Endodermal cell (in vitro differentiated cells): ENCODE measurements around the gene IL18RAP. TPM values are rescaled to one million over a fixed set of nuclear protein-coding genes. Genes with fewer than 3 reads are reported as not detected.

Source experiments
- DNase-seq: peaks from one replicate; pipeline ENCODE4 v3.0.0-alpha.2; 2017
- H3K27ac ChIP-seq: 2 replicates; pipeline ENCODE4 v1.5.1; 2013; ENCODE audit warnings: mild to moderate bottlenecking, low read depth, low read length, moderate library complexity
- H3K27me3 ChIP-seq: 2 replicates; pipeline ENCODE4 v1.6.1; 2013; ENCODE audit warnings: mild to moderate bottlenecking, low read length, moderate library complexity; ENCODE audit not compliant: insufficient read depth, control insufficient read depth, poor library complexity, severe bottlenecking
- H3K36me3 ChIP-seq: 2 replicates; pipeline ENCODE4 v1.7.0; 2013; ENCODE audit warnings: mild to moderate bottlenecking, low read length, moderate library complexity; ENCODE audit not compliant: control insufficient read depth, insufficient read depth
- H3K4me1 ChIP-seq: one replicate; pipeline ENCODE4 v1.7.0; 2013; ENCODE audit warnings: low read length; ENCODE audit not compliant: control insufficient read depth, insufficient read depth
- H3K4me3 ChIP-seq: 2 replicates; pipeline ENCODE4 v1.5.1; 2013; ENCODE audit warnings: mild to moderate bottlenecking, low read length, moderate library complexity
- H3K9ac ChIP-seq: 2 replicates; pipeline ENCODE4 v1.6.1; 2013; ENCODE audit warnings: mild to moderate bottlenecking, low read length, moderate library complexity; ENCODE audit not compliant: poor library complexity, severe bottlenecking; ENCODE audit errors: extremely low read depth
- H3K9me3 ChIP-seq: 2 replicates; pipeline ENCODE4 v1.6.1; 2013; ENCODE audit warnings: mild to moderate bottlenecking, low read length, moderate library complexity; ENCODE audit not compliant: control insufficient read depth
- H3K27ac Mint-ChIP-seq: 2 replicates; pipeline ENCODE4 v1.8.0; 2020; ENCODE audit warnings: mixed read lengths
- H3K27me3 Mint-ChIP-seq: 2 replicates; pipeline ENCODE4 v1.8.0; 2021; ENCODE audit warnings: mild to moderate bottlenecking, mixed read lengths; ENCODE audit not compliant: insufficient read depth
- H3K36me3 Mint-ChIP-seq: 2 replicates; pipeline ENCODE4 v1.8.0; 2020; ENCODE audit warnings: low read depth, mixed read lengths
- H3K4me1 Mint-ChIP-seq: 2 replicates; pipeline ENCODE4 v1.8.0; 2020; ENCODE audit warnings: mixed read lengths
- H3K4me3 Mint-ChIP-seq: 2 replicates; pipeline ENCODE4 v1.8.0; 2020; ENCODE audit warnings: mild to moderate bottlenecking, moderate library complexity, mixed read lengths
- H3K9me3 Mint-ChIP-seq: 2 replicates; pipeline ENCODE4 v1.8.0; 2020; ENCODE audit warnings: mild to moderate bottlenecking, mixed read lengths
- WGBS, 2 experiments: methylation state at CpG; one replicate each; pipeline versions ENCODE4 v1.1.5 to v1.1.7; 2013; ENCODE audit warnings: missing lambda C conversion rate in 2 of 2, mixed read lengths in 1 of 2; ENCODE audit not compliant: insufficient coverage in 1 of 2, insufficient read length in 1 of 2; 5-methylcytosine and 5-hydroxymethylcytosine counted together
- total RNA-seq, 2 donors: library from RNA; stranded (reverse); fragmentation: NEBNext Ultra II Directional in 1 of 2; extraction: Animal tissue kit (Norgen Biotek cat#: 25700) in 1 of 2; gene quantifications; 2 replicates in 1 of 2; 3 replicates in 1 of 2; pipeline ENCODE4 v1.2.1, GENCODE V29; 2021
- TF ChIP-seq, protein P1 (sequence below): fragments of 200-600 bp; sonication (generic); conservative IDR thresholded peaks from 2 replicates; pipeline ENCODE4 v1.5.0; 2021; ENCODE audit warnings: antibody characterized with exemption, mild to moderate bottlenecking

The IL18RAP gene
- total RNA-seq, 2 donors from 2014 or later: 0.11 TPM; not detected in 1

GRCh38 chr2:102436323-102436722 is 13.4 kb downstream of the IL18RAP start:
- Histone ChIP-seq H3K4me3 (no peak overlapping the region), H3K27me3 (no peaks in the 10 kb centered on the region), H3K9ac (no peak overlapping the region), H3K9me3 (no peaks in the 10 kb centered on the region), H3K36me3 (no peaks in the 10 kb centered on the region), H3K27ac (no peak overlapping the region), H3K4me1 (no peaks in the 10 kb centered on the region)
- DNase-seq: no peak
- H3K9me3 Mint-ChIP-seq: no peaks in the 10 kb centered on the region
- H3K36me3 Mint-ChIP-seq: no peaks in the 10 kb centered on the region
- no peaks in the 10 kb centered on the region for H3K4me1 Mint-ChIP-seq
- no peak overlapping the region for H3K4me3 Mint-ChIP-seq
- TF ChIP-seq, protein P1, sequence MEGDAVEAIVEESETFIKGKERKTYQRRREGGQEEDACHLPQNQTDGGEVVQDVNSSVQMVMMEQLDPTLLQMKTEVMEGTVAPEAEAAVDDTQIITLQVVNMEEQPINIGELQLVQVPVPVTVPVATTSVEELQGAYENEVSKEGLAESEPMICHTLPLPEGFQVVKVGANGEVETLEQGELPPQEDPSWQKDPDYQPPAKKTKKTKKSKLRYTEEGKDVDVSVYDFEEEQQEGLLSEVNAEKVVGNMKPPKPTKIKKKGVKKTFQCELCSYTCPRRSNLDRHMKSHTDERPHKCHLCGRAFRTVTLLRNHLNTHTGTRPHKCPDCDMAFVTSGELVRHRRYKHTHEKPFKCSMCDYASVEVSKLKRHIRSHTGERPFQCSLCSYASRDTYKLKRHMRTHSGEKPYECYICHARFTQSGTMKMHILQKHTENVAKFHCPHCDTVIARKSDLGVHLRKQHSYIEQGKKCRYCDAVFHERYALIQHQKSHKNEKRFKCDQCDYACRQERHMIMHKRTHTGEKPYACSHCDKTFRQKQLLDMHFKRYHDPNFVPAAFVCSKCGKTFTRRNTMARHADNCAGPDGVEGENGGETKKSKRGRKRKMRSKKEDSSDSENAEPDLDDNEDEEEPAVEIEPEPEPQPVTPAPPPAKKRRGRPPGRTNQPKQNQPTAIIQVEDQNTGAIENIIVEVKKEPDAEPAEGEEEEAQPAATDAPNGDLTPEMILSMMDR: no peak
- WGBS, 2 experiments: 50% methylated on average over 3 of the region's 3 CpGs; no CpG with 5 or more reads in 1 of the 2 experiments
- no peak overlapping the region for H3K27ac Mint-ChIP-seq
- H3K27me3 Mint-ChIP-seq: no peaks in the 10 kb centered on the region

DNA sequence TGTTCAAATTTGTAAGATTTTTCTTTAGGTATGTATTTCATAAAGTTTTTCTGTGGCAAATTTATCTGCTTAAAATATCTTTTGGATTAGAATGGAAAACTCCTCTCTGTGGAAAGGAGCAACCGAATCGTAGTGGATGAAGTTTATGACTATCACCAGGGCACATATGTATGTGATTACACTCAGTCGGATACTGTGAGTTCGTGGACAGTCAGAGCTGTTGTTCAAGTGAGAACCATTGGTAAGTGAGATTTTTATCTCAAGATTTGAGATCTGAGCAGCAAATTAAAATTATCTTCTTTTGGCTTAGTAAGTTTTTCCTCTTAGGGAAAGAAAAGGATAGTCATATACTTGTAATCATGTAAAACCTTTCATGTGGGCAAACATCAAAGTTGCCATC is 14.2 kb downstream of the IL18RAP start:
- Histone ChIP-seq H3K36me3 (no peaks in the 10 kb centered on the region), H3K27me3 (no peaks in the 10 kb centered on the region), H3K9me3 (no peaks in the 10 kb centered on the region), H3K4me1 (no peaks in the 10 kb centered on the region), H3K9ac (no peak overlapping the region), H3K27ac (no peak overlapping the region), H3K4me3 (no peak overlapping the region)
- TF ChIP-seq, protein P1: no peak
- Mint-ChIP-seq H3K36me3 (no peaks in the 10 kb centered on the region), H3K4me3 (no peak overlapping the region), H3K9me3 (no peaks in the 10 kb centered on the region), H3K4me1 (no peaks in the 10 kb centered on the region), H3K27ac (no peak overlapping the region), H3K27me3 (no peaks in the 10 kb centered on the region)
- DNase-seq: no peak
- 91 to 93% methylated on average over 4 of the region's 4 CpGs for WGBS, 2 experiments

DNA sequence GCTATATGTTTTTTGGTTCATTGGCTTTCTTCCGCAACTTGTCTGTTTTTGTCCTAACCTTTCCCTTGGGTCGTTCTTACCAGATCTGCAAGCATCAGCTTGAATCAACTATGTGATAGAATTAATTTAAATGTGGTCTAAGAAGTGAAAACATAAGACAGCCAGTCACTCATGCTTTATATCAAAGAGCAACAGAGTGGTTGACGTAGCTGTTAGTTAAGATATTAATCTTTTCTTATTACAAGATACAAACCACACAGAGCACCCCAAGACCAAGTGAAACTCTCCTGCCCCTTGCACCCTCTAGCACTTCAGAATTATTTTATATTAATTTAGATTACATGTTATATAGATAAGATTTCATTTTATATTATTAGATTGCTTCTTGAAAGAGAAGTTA is 15.2 kb downstream of the IL18RAP start:
- no peaks in the 10 kb centered on the region for H3K9me3 ChIP-seq
- no peaks in the 10 kb centered on the region for H3K36me3 ChIP-seq
- no peaks in the 10 kb centered on the region for H3K27me3 ChIP-seq
- TF ChIP-seq, protein P1: no peak
- H3K9ac ChIP-seq: no peak overlapping the region
- no peaks in the 10 kb centered on the region for H3K4me1 ChIP-seq
- 100% methylated on average over 3 of the region's 3 CpGs; no CpG with 5 or more reads in 1 of the 2 experiments for WGBS, 2 experiments
- H3K27ac ChIP-seq: no peak overlapping the region
- H3K4me3 Mint-ChIP-seq: no peak overlapping the region
- no peak overlapping the region for H3K27ac Mint-ChIP-seq
- peaks cover 1% of the 10 kb centered on the region for H3K4me1 Mint-ChIP-seq
- no peak for DNase-seq
- H3K9me3 Mint-ChIP-seq: no peaks in the 10 kb centered on the region
- no peaks in the 10 kb centered on the region for H3K36me3 Mint-ChIP-seq
- H3K4me3 ChIP-seq: no peak overlapping the region
- no peaks in the 10 kb centered on the region for H3K27me3 Mint-ChIP-seq
